B cell (primary cell): ENCODE results near the gene MRPL55. TPM values are rescaled to one million over a fixed set of nuclear protein-coding genes. Genes with fewer than 3 reads are reported as not detected.

Experiments
- ATAC-seq: fragments of 200-7000 bp; cut with Tn5 transposase; one replicate; pipeline ENCODE4 v1.10.0; 2021; ENCODE audit warnings: low read depth, mild to moderate bottlenecking, moderate number of reproducible peaks, moderate library complexity
- CTCF ChIA-PET: fragments of 350-600 bp; sonication (Branson Sonifier 250); formaldehyde crosslinking; loops from one replicate; lab custom pipeline; 2021; ENCODE audit warnings: antibody characterized with exemption, inconsistent platforms; lab: Charles Lee
- POLR2A ChIA-PET: fragments of 350-600 bp; sonication (Branson Sonifier 250); formaldehyde crosslinking; loops from one replicate; lab custom pipeline; 2021; ENCODE audit warnings: antibody characterized with exemption; lab: Charles Lee
- DNase-seq: peaks from one replicate; pipeline ENCODE4 v3.0.0; 2013
- H2AFZ ChIP-seq: 2 replicates; pipeline ENCODE4 v1.6.1; 2012; ENCODE audit warnings: mild to moderate bottlenecking, low read depth, low read length; ENCODE audit not compliant: insufficient read depth, poor library complexity, severe bottlenecking
- H3K27ac ChIP-seq, 2 donors: 1 replicate in 1 of 2; 2 replicates in 1 of 2; pipeline ENCODE4 v1.5.1; 2012 to 2013; ENCODE audit warnings: low read length in 2 of 2, mild to moderate bottlenecking in 2 of 2, moderate library complexity in 1 of 2
- H3K27me3 ChIP-seq, 4 experiments: fragments of 200-600 bp in 1 of 4; sonication (generic) in 1 of 4; replicated peaks in 1 of 4; 1 replicate in 2 of 4; 2 replicates in 2 of 4; pipeline versions ENCODE4 v1.6.1 to v1.7.0; 2013 to 2016; ENCODE audit warnings: low read length in 3 of 4, mild to moderate bottlenecking in 2 of 4, mixed read lengths in 1 of 4, moderate library complexity in 1 of 4; ENCODE audit not compliant: insufficient read depth in 4 of 4, control insufficient read depth in 3 of 4; ENCODE audit errors: control extremely low read depth in 1 of 4
- H3K36me3 ChIP-seq, 2 experiments: replicated peaks in 1 of 2; 1 replicate in 1 of 2; 2 replicates in 1 of 2; pipeline versions ENCODE4 v1.6.1 to v1.7.1; 2013; ENCODE audit warnings: low read length in 1 of 2; ENCODE audit not compliant: insufficient read depth in 2 of 2, control insufficient read depth in 1 of 2; ENCODE audit errors: control extremely low read depth in 1 of 2, extremely low read depth in 1 of 2
- H3K4me1 ChIP-seq, 2 donors: fragments of 200-600 bp in 1 of 2; sonication (generic) in 1 of 2; 1 replicate in 1 of 2; 2 replicates in 1 of 2; pipeline versions ENCODE4 v1.5.1 to v1.6.1; 2013 to 2017; ENCODE audit warnings: low read length in 2 of 2; ENCODE audit not compliant: control insufficient read depth in 2 of 2, insufficient read depth in 2 of 2
- H3K4me2 ChIP-seq: replicated peaks from 2 replicates; pipeline ENCODE3; 2012; ENCODE audit warnings: mild to moderate bottlenecking, low read depth, low read length; ENCODE audit not compliant: poor library complexity, severe bottlenecking
- H3K4me3 ChIP-seq, 5 experiments: fragments of 200-600 bp in 1 of 5; sonication (generic) in 1 of 5; 1 replicate in 3 of 5; 2 replicates in 2 of 5; pipeline versions ENCODE4 v1.5.1 to v1.7.0; 2011 to 2016; ENCODE audit warnings: low read length in 4 of 5, mild to moderate bottlenecking in 4 of 5, low read depth in 2 of 5, control low read depth in 1 of 5, moderate library complexity in 1 of 5; ENCODE audit not compliant: insufficient read depth in 1 of 5; ENCODE audit errors: control extremely low read depth in 1 of 5, extremely low read depth in 1 of 5
- H3K79me2 ChIP-seq: fragments of 200-600 bp; sonication (generic); one replicate; pipeline ENCODE4 v1.6.0; 2016; ENCODE audit warnings: low read length; ENCODE audit not compliant: control insufficient read depth, insufficient read depth
- H3K9ac ChIP-seq: fragments of 200-600 bp; sonication (generic); 2 replicates; pipeline ENCODE4 v1.6.1; 2017; ENCODE audit warnings: mild to moderate bottlenecking, low read length, moderate library complexity
- H3K9me3 ChIP-seq, 3 donors: one replicate each; pipeline versions ENCODE4 v1.6.1 to v1.7.1; 2013; ENCODE audit warnings: low read length in 2 of 3; ENCODE audit not compliant: control insufficient read depth in 2 of 3, insufficient read depth in 1 of 3; ENCODE audit errors: control extremely low read depth in 1 of 3
- H4K20me1 ChIP-seq: 2 replicates; pipeline ENCODE4 v1.6.0; 2012; ENCODE audit warnings: mild to moderate bottlenecking, low read length; ENCODE audit not compliant: insufficient read depth, control insufficient read depth, poor library complexity, severe bottlenecking
- H3K27ac Mint-ChIP-seq: one replicate; pipeline ENCODE4 v1.8.0; 2021; ENCODE audit warnings: mixed read lengths
- H3K27me3 Mint-ChIP-seq: one replicate; pipeline ENCODE4 v1.8.0; 2021; ENCODE audit warnings: mixed read lengths
- H3K4me1 Mint-ChIP-seq: one replicate; pipeline ENCODE4 v1.8.0; 2021; ENCODE audit warnings: mixed read lengths
- H3K4me3 Mint-ChIP-seq: one replicate; pipeline ENCODE4 v1.8.0; 2021; ENCODE audit warnings: mixed read lengths
- H3K9me3 Mint-ChIP-seq: one replicate; pipeline ENCODE4 v1.8.0; 2022; ENCODE audit warnings: mixed read lengths; ENCODE audit not compliant: insufficient read depth
- CTCF ChIP-seq: fragments of 200-600 bp; IDR thresholded peaks from one replicate; pipeline ENCODE4 v1.8.0; 2022; ENCODE audit warnings: antibody characterized with exemption, mild to moderate bottlenecking
- EZH2 ChIP-seq: IDR thresholded peaks from 2 replicates; pipeline ENCODE4 v1.6.1; 2012; ENCODE audit warnings: borderline replicate concordance, low read depth, mild to moderate bottlenecking, moderate library complexity, low read length; ENCODE audit not compliant: insufficient read depth, poor library complexity, severe bottlenecking
- WGBS: methylation state at CpG from one replicate; pipeline ENCODE4 v1.1.5; 2013; ENCODE audit warnings: missing lambda C conversion rate; ENCODE audit not compliant: insufficient coverage; 5-methylcytosine and 5-hydroxymethylcytosine counted together
- intact Hi-C: fragments of 100-400 bp; cut with micrococcal nuclease; formaldehyde crosslinking; loops from one replicate; pipeline ENCODE4 v1.10.0; 2022
- polyA plus RNA-seq: library from polyadenylated mRNA; depleted of rRNA; stranded (reverse); fragments of >200 nt; gene quantifications from 2 replicates; pipeline ENCODE4 v1.2.3, GENCODE V29; 2012
- total RNA-seq, 2 donors: library from RNA; stranded (reverse); fragments of 120-200 nt in 1 of 2; gene quantifications; 1 replicate in 1 of 2; 2 replicates in 1 of 2; pipeline versions ENCODE4 v1.2.3 to v1.2.4, GENCODE V29; 2013 to 2022

MRPL55 gene
- total and polyA plus RNA-seq, 2 donors (not counting 1 experiment from before 2014, with no cell fraction given): 38.9 to 297 TPM

- CTCF ChIA-PET: no interaction called here
- no peaks in the 10 kb centered on the region for H3K27me3 ChIP-seq
- H3K9ac ChIP-seq: no peak overlapping the region
- peaks cover 0 to 30% (median 8%) of the 10 kb centered on the region in 3 donors for H3K9me3 ChIP-seq
- no peak overlapping the region for H3K4me2 ChIP-seq
- H4K20me1 ChIP-seq: peaks cover 95% of the 10 kb centered on the region
- Mint-ChIP-seq H3K4me1 (peaks cover 29% of the 10 kb centered on the region), H3K9me3 (peaks cover 4% of the 10 kb centered on the region), H3K27me3 (no peaks in the 10 kb centered on the region), H3K27ac (no peak overlapping the region), H3K4me3 (no peak overlapping the region)
- no peak overlapping the region for H3K27ac ChIP-seq
- peaks cover 57% of the 10 kb centered on the region for H3K79me2 ChIP-seq
- WGBS: 98% methylated on average over 11 of the region's 13 CpGs
- intact Hi-C loops: no loop called here
- TF ChIP-seq EZH2 (no peak), CTCF (no peak)
- POLR2A ChIA-PET: no interaction called here
- H3K4me1 ChIP-seq: peaks cover 5 to 9% of the 10 kb centered on the region in 2 donors
- H3K36me3 ChIP-seq: peaks cover 4 to 66% of the 10 kb centered on the region in 2 experiments
- H3K4me3 ChIP-seq: no peak overlapping the region
- no peak for DNase-seq
- ATAC-seq: no peak
- no peak overlapping the region for H2AFZ ChIP-seq
Measured at GRCh38 chr1:228096416-228097332, 12.4 kb downstream of the MRPL55 start.

GRCh38 chr1:228095938-228096337, 13.2 kb downstream of the MRPL55 start:
- DNase-seq: no peak
- Mint-ChIP-seq H3K27me3 (no peaks in the 10 kb centered on the region), H3K27ac (no peak overlapping the region), H3K4me1 (peaks cover 30% of the 10 kb centered on the region), H3K9me3 (peaks cover 4% of the 10 kb centered on the region), H3K4me3 (no peak overlapping the region)
- no peak for TF ChIP-seq EZH2
- TF ChIP-seq CTCF: no peak
- peaks cover 95% of the 10 kb centered on the region for H4K20me1 ChIP-seq
- H3K79me2 ChIP-seq: peaks cover 64% of the 10 kb centered on the region
- no peak overlapping the region for H3K9ac ChIP-seq
- no peak overlapping the region for H3K4me3 ChIP-seq
- no peak overlapping the region for H3K27ac ChIP-seq
- peaks cover 4 to 66% of the 10 kb centered on the region in 2 experiments for H3K36me3 ChIP-seq
- WGBS: 100% methylated on average over 6 of the region's 8 CpGs
- ATAC-seq: no peak
- ChIA-PET CTCF (no interaction called here), POLR2A (no interaction called here)
- H3K4me2 ChIP-seq: no peak overlapping the region
- H3K9me3 ChIP-seq: peaks cover 0 to 30% (median 8%) of the 10 kb centered on the region in 3 donors
- intact Hi-C loops: no loop called here
- no peak overlapping the region for H2AFZ ChIP-seq
- H3K4me1 ChIP-seq: peaks cover 8 to 12% of the 10 kb centered on the region in 2 donors
- H3K27me3 ChIP-seq: no peaks in the 10 kb centered on the region
